Smooth muscle cell (in vitro differentiated cells): ENCODE data around the gene COL27A1. TPM values are rescaled to one million over a fixed set of nuclear protein-coding genes. Genes with fewer than 3 reads are reported as not detected.

Experiments
- DNase-seq: peaks from one replicate; lab custom pipeline; 2025; ENCODE audit not compliant: unreplicated experiment; lab: John Stamatoyannopoulos, UW
- H2AFZ ChIP-seq: fragments of 200-600 bp; sonication (generic); 2 replicates; pipeline ENCODE4 v1.6.0; 2016; ENCODE audit warnings: antibody characterized with exemption, low read depth, mild to moderate bottlenecking
- H3F3A ChIP-seq: fragments of 200-600 bp; sonication (generic); 2 replicates; pipeline ENCODE4 v1.6.0; 2017; ENCODE audit warnings: antibody characterized with exemption, low read depth
- H3K27ac ChIP-seq: fragments of 200-600 bp; sonication (generic); 2 replicates; pipeline ENCODE4 v1.5.1; 2016; ENCODE audit warnings: low read depth, mild to moderate bottlenecking
- H3K27me3 ChIP-seq: fragments of 200-600 bp; sonication (generic); 2 replicates; pipeline ENCODE4 v1.6.1; 2016; ENCODE audit warnings: low read depth, mild to moderate bottlenecking
- H3K36me3 ChIP-seq: fragments of 200-600 bp; sonication (generic); 2 replicates; pipeline ENCODE4 v1.5.1; 2016; ENCODE audit warnings: low read depth
- H3K4me1 ChIP-seq: fragments of 200-600 bp; sonication (generic); 2 replicates; pipeline ENCODE4 v1.5.1; 2016; ENCODE audit warnings: low read depth
- H3K4me2 ChIP-seq: fragments of 200-600 bp; sonication (generic); 2 replicates; pipeline ENCODE4 v1.6.0; 2016; ENCODE audit warnings: mild to moderate bottlenecking
- H3K4me3 ChIP-seq: fragments of 200-600 bp; sonication (generic); 2 replicates; pipeline ENCODE4 v1.5.1; 2016; ENCODE audit warnings: mild to moderate bottlenecking
- H3K79me2 ChIP-seq: fragments of 200-600 bp; sonication (generic); 2 replicates; pipeline ENCODE4 v1.6.0; 2016; ENCODE audit warnings: low read depth, mild to moderate bottlenecking
- H3K9ac ChIP-seq: fragments of 200-600 bp; sonication (generic); 2 replicates; pipeline ENCODE4 v1.6.0; 2016; ENCODE audit warnings: low read depth
- H3K9me3 ChIP-seq: fragments of 200-600 bp; sonication (generic); replicated peaks from 2 replicates; pipeline ENCODE4 v1.5.1; 2016; ENCODE audit warnings: low read depth
- H4K20me1 ChIP-seq: fragments of 200-600 bp; sonication (generic); 2 replicates; pipeline ENCODE4 v1.6.0; 2016; ENCODE audit warnings: low read depth
- CTCF ChIP-seq: fragments of 200-600 bp; sonication (generic); IDR thresholded peaks from 2 replicates; pipeline ENCODE4 v1.5.1; 2017; ENCODE audit warnings: borderline replicate concordance, mild to moderate bottlenecking, antibody characterized with exemption; ENCODE audit not compliant: insufficient read depth, poor library complexity, severe bottlenecking
- WGBS: methylation state at CpG from one replicate; pipeline ENCODE4 v1.1.7; 2016; ENCODE audit warnings: low lambda C conversion rate; 5-methylcytosine and 5-hydroxymethylcytosine counted together
- polyA plus RNA-seq: library from polyadenylated mRNA; unstranded; fragments of >200 nt; fragmentation: Nextera tagmentation; extraction: Ambion mirVana; gene quantifications from 2 replicates; pipeline ENCODE4 v1.2.1, GENCODE V29; 2016
- total RNA-seq: library from RNA; depleted of rRNA; stranded (reverse); fragments of >200 nt; gene quantifications from 2 replicates; pipeline ENCODE4 v1.2.3, GENCODE V29; 2014

The COL27A1 gene
- total and polyA plus RNA-seq, 2 experiments from 2014 or later: 18.1 to 19.9 TPM

GRCh38 chr9:114169952-114170770 is 14.8 kb downstream of the COL27A1 start:
- Histone ChIP-seq H3K4me2 (no peak overlapping the region), H4K20me1 (peaks cover 41% of the 10 kb centered on the region), H2AFZ (no peak overlapping the region), H3K4me1 (no peaks in the 10 kb centered on the region), H3K4me3 (no peak overlapping the region), H3K9ac (no peak overlapping the region), H3K9me3 (no peaks in the 10 kb centered on the region), H3F3A (peaks cover 12% of the 10 kb centered on the region), H3K79me2 (peaks cover 24% of the 10 kb centered on the region), H3K36me3 (no peaks in the 10 kb centered on the region), H3K27me3 (no peaks in the 10 kb centered on the region), H3K27ac (peak overlapping the region; percentile 8)
- no peak for DNase-seq
- no peak for TF ChIP-seq CTCF
- 81% methylated on average over 22 of the region's 22 CpGs for WGBS

- H3K9ac ChIP-seq: no peak overlapping the region
Measured at GRCh38 chr9:114170771-114171461, 15.6 kb downstream of the COL27A1 start.

GRCh38 chr9:114171500-114171899 is 16.2 kb downstream of the COL27A1 start:
- H2AFZ ChIP-seq: no peak overlapping the region
- H3K9ac ChIP-seq: no peak overlapping the region
- no peak overlapping the region for H3K4me2 ChIP-seq
- no peak overlapping the region for H3K4me3 ChIP-seq
- peaks cover 17% of the 10 kb centered on the region for H3K79me2 ChIP-seq
- no peak for DNase-seq
- peaks cover 20% of the 10 kb centered on the region for H3F3A ChIP-seq
- no peaks in the 10 kb centered on the region for H3K27me3 ChIP-seq
- TF ChIP-seq CTCF: no peak
- H3K9me3 ChIP-seq: no peaks in the 10 kb centered on the region
- H3K4me1 ChIP-seq: peaks cover 4% of the 10 kb centered on the region
- H3K27ac ChIP-seq: peak overlapping the region; percentile 60
- peaks cover 30% of the 10 kb centered on the region for H4K20me1 ChIP-seq
- no peaks in the 10 kb centered on the region for H3K36me3 ChIP-seq
- 86% methylated on average over 7 of the region's 7 CpGs for WGBS

More at GRCh38 chr9:114170771-114171461, 15.6 kb downstream of the COL27A1 start:
- H3K36me3 ChIP-seq: no peaks in the 10 kb centered on the region
- H3K4me2 ChIP-seq: no peak overlapping the region
- H3K27ac ChIP-seq: peak overlapping the region; percentile 8
- no peaks in the 10 kb centered on the region for H3K27me3 ChIP-seq
- no peak for TF ChIP-seq CTCF
- H3K4me1 ChIP-seq: peaks cover under 1% of the 10 kb centered on the region
- 82% methylated on average over 11 of the region's 11 CpGs for WGBS
- no peak overlapping the region for H3K4me3 ChIP-seq
- no peak for DNase-seq
- H4K20me1 ChIP-seq: peaks cover 36% of the 10 kb centered on the region
- H3K79me2 ChIP-seq: peaks cover 18% of the 10 kb centered on the region
- no peak overlapping the region for H2AFZ ChIP-seq
- peaks cover 16% of the 10 kb centered on the region for H3F3A ChIP-seq
- H3K9me3 ChIP-seq: no peaks in the 10 kb centered on the region
